ENCODE results near the gene CABLES1. TPM values are rescaled to one million over a fixed set of nuclear protein-coding genes. Genes with fewer than 3 reads are reported as not detected.

Gene CABLES1
- total and polyA plus RNA-seq, 2 donors from 2014 or later, result 7.6 to 40.5 TPM

DNA sequence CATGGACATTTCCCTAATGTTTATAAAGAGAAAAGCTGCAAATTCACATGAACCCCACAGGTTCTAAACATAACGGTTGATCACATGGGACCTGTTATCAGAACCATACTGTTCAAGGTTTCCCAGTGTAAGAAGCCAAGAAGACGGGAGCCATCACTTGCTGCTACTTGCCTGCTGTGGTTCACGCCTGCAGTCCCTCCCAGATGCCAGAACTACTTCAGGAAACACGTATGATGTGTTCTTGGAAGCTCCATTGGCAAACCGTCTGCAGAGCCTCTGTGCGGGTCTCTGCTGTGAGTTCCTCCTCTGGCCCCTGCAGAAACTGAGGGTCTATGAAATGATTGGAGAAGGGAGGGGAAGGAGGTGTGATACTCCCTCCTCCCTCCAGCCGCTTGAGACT, 75.2 kb downstream of the CABLES1 start:
- FAIRE-seq, result no peak
- TF ChIP-seq, protein P1, sequence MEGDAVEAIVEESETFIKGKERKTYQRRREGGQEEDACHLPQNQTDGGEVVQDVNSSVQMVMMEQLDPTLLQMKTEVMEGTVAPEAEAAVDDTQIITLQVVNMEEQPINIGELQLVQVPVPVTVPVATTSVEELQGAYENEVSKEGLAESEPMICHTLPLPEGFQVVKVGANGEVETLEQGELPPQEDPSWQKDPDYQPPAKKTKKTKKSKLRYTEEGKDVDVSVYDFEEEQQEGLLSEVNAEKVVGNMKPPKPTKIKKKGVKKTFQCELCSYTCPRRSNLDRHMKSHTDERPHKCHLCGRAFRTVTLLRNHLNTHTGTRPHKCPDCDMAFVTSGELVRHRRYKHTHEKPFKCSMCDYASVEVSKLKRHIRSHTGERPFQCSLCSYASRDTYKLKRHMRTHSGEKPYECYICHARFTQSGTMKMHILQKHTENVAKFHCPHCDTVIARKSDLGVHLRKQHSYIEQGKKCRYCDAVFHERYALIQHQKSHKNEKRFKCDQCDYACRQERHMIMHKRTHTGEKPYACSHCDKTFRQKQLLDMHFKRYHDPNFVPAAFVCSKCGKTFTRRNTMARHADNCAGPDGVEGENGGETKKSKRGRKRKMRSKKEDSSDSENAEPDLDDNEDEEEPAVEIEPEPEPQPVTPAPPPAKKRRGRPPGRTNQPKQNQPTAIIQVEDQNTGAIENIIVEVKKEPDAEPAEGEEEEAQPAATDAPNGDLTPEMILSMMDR (IDR thresholded peaks at IDR 0.05; ENCODE audit: borderline replicate concordance, extremely low read depth, insufficient read depth), result no peak
- Histone ChIP-seq H3K27ac (ENCODE audit: low read depth in 2 of 2, low read length in 2 of 2) (no peak overlapping the region), H3K9me3 (ENCODE audit: control insufficient read depth in 2 of 3, insufficient read depth in 1 of 3, low read length in 3 of 3) (no peaks in the 10 kb centered on the region), H3K4me1 (ENCODE audit: control insufficient read depth in 2 of 3, insufficient read depth in 2 of 3, low read depth in 1 of 3, low read length in 3 of 3) (peaks cover 0 to 2% (median 0%) of the 10 kb centered on the region in 3 donors), H3K27me3 (ENCODE audit: control insufficient read depth, insufficient read depth, low read length) (no peaks in the 10 kb centered on the region), H3K9ac (ENCODE audit: low read length in 3 of 3) (no peak overlapping the region), H3K4me3 (ENCODE audit: low read length in 3 of 3) (no peak overlapping the region), H3K36me3 (ENCODE audit: control insufficient read depth in 2 of 3, insufficient read depth in 3 of 3, low read length in 3 of 3) (peaks cover 7 to 12% (median 8%) of the 10 kb centered on the region in 3 donors)
- intact Hi-C loops (cut with DNase I), result no loop called here
- no peak for DNase-seq

DNA sequence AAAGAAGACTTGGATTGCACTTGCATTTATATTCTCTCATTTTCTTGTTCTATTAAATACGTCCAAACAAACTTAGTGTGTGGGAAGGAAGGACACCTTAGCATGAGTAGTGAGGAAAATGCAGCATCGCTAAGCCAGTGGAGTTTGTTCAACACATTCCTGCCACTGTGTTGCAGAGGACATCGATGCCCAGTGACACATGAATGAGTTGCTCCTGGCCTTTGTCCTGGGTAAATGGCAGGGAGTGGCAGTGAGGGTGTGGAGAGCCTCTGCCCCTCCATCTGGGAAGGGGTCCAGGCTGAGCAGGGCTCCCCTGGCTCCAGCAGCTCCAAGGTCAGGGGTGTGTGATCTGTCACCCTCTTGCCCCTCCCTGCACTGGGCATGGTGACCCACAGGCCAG, 75.9 kb downstream of the CABLES1 start:
- Histone ChIP-seq H3K36me3 (ENCODE audit: control insufficient read depth in 2 of 3, insufficient read depth in 3 of 3, low read length in 3 of 3) (peaks cover 7 to 12% (median 8%) of the 10 kb centered on the region in 3 donors), H3K9me3 (ENCODE audit: control insufficient read depth in 2 of 3, insufficient read depth in 1 of 3, low read length in 3 of 3) (no peaks in the 10 kb centered on the region), H3K27ac (ENCODE audit: low read depth in 2 of 2, low read length in 2 of 2) (no peak overlapping the region), H3K27me3 (ENCODE audit: control insufficient read depth, insufficient read depth, low read length) (no peaks in the 10 kb centered on the region), H3K9ac (ENCODE audit: low read length in 3 of 3) (no peak overlapping the region), H3K4me1 (ENCODE audit: control insufficient read depth in 2 of 3, insufficient read depth in 2 of 3, low read depth in 1 of 3, low read length in 3 of 3) (peaks cover 0 to 2% (median 0%) of the 10 kb centered on the region in 3 donors), H3K4me3 (ENCODE audit: low read length in 3 of 3) (no peak overlapping the region)
- TF ChIP-seq, protein P1 (IDR thresholded peaks at IDR 0.05; ENCODE audit: borderline replicate concordance, extremely low read depth, insufficient read depth), result no peak
- FAIRE-seq (no peak), DNase-seq (no peak)
- intact Hi-C loops (cut with DNase I), result no loop called here

DNA sequence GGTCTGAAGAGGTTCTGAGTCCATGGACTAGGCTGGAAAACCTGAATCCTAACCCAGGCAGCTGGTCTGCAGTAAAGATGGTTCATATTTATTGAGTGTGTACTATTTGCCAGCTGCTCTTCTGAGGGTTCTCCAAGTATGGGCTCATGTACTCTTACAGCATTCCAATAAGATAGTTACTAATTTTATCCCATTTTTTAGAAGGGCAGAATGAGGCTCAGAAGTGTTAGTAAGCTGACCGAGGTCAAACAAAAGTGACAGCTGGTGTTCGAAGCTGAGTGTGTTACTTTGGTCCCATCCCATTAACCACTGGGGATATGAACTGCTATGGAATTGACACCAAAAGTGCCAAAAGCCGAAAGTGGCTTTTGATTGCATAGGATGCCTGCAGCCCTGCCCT, 76.9 kb downstream of the CABLES1 start:
- no peak for FAIRE-seq
- no peaks in the 10 kb centered on the region for H3K27me3 ChIP-seq (ENCODE audit: control insufficient read depth, insufficient read depth, low read length)
- H3K4me3 ChIP-seq (ENCODE audit: low read length in 3 of 3), result no peak overlapping the region
- no peak overlapping the region for H3K27ac ChIP-seq (ENCODE audit: low read depth in 2 of 2, low read length in 2 of 2)
- H3K9ac ChIP-seq (ENCODE audit: low read length in 3 of 3), result no peak overlapping the region
- H3K9me3 ChIP-seq (ENCODE audit: control insufficient read depth in 2 of 3, insufficient read depth in 1 of 3, low read length in 3 of 3), result no peaks in the 10 kb centered on the region
- H3K36me3 ChIP-seq (ENCODE audit: control insufficient read depth in 2 of 3, insufficient read depth in 3 of 3, low read length in 3 of 3), result peaks cover 7 to 12% (median 8%) of the 10 kb centered on the region in 3 donors
- DNase-seq, result no peak
- H3K4me1 ChIP-seq (ENCODE audit: control insufficient read depth in 2 of 3, insufficient read depth in 2 of 3, low read depth in 1 of 3, low read length in 3 of 3), result peaks cover 0 to 2% (median 0%) of the 10 kb centered on the region in 3 donors
- intact Hi-C loops (cut with DNase I), result no loop called here
- TF ChIP-seq, protein P1 (IDR thresholded peaks at IDR 0.05; ENCODE audit: borderline replicate concordance, extremely low read depth, insufficient read depth), result no peak

DNA sequence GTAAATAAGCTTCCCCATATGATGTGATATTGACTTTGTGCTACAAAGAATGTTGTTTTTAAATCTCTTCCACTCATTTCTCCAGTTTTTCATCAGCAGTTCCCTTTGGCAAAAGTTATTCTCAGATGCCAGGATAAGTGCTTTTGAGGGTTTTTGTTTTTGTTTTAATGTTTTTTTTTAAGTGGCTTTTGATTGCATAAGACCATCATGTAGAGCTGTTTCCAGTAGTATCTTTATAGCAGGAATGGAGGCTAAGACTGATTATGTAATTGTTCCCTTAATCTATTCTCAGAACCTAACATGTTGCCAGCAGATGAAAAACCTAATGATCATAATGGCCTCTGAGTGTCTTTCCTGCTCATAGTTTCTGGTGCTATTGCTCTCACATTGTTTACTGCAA, 77.9 kb downstream of the CABLES1 start:
- intact Hi-C loops (cut with DNase I), result no loop called here
- no peaks in the 10 kb centered on the region for H3K27me3 ChIP-seq (ENCODE audit: control insufficient read depth, insufficient read depth, low read length)
- TF ChIP-seq, protein P1 (IDR thresholded peaks at IDR 0.05; ENCODE audit: borderline replicate concordance, extremely low read depth, insufficient read depth), result no peak
- H3K4me3 ChIP-seq (ENCODE audit: low read length in 3 of 3), result no peak overlapping the region
- H3K9ac ChIP-seq (ENCODE audit: low read length in 3 of 3), result no peak overlapping the region
- H3K4me1 ChIP-seq (ENCODE audit: control insufficient read depth in 2 of 3, insufficient read depth in 2 of 3, low read depth in 1 of 3, low read length in 3 of 3), result peaks cover 0 to 2% (median 0%) of the 10 kb centered on the region in 3 donors
- H3K27ac ChIP-seq (ENCODE audit: low read depth in 2 of 2, low read length in 2 of 2), result no peak overlapping the region
- FAIRE-seq (no peak), DNase-seq (no peak)
- H3K36me3 ChIP-seq (ENCODE audit: control insufficient read depth in 2 of 3, insufficient read depth in 3 of 3, low read length in 3 of 3), result peaks cover 7 to 13% (median 12%) of the 10 kb centered on the region in 3 donors
- no peaks in the 10 kb centered on the region for H3K9me3 ChIP-seq (ENCODE audit: control insufficient read depth in 2 of 3, insufficient read depth in 1 of 3, low read length in 3 of 3)

Measured in kidney (tissue), 14 donors.